A673 (cell line): ENCODE results near the gene SMIM12. TPM values are rescaled to one million over a fixed set of nuclear protein-coding genes. Genes with fewer than 3 reads are reported as not detected.

Experiments used
- BruUV-seq: library from RNA; stranded (reverse); fragments of 400-500 nt; replicated peaks from 2 replicates; lab custom pipeline; 2021; lab: Mats Ljungman, UMichigan
- CTCF ChIA-PET: fragments of 300-600 bp; sonication (Branson Sonifier 250); formaldehyde crosslinking; loops from one replicate; lab custom pipeline; 2022; ENCODE audit warnings: antibody characterized with exemption; lab: Charles Lee
- POLR2A ChIA-PET: fragments of 300-600 bp; sonication (Branson Sonifier 250); formaldehyde crosslinking; loops from one replicate; lab custom pipeline; 2022; ENCODE audit warnings: antibody characterized with exemption; ENCODE audit not compliant: low non-redundant PET; lab: Charles Lee
- DNase-seq: peaks from one replicate; pipeline ENCODE4 v3.0.0-alpha.2; 2015; ENCODE audit warnings: low spot score
- H3K27ac ChIP-seq: fragments of 200-600 bp; sonication (generic); 2 replicates; pipeline ENCODE4 v1.5.1; 2016; ENCODE audit warnings: mixed run types, low read depth, mild to moderate bottlenecking, mixed read lengths, antibody characterized with exemption, low read length; ENCODE audit not compliant: poor library complexity, severe bottlenecking
- H3K27me3 ChIP-seq: fragments of 200-600 bp; sonication (generic); replicated peaks from 2 replicates; pipeline ENCODE4 v1.6.1; 2017; ENCODE audit warnings: mixed run types, low read depth, mild to moderate bottlenecking, mixed read lengths, antibody characterized with exemption, low read length; ENCODE audit not compliant: insufficient read depth, poor library complexity
- H3K36me3 ChIP-seq: fragments of 200-600 bp; sonication (generic); 2 replicates; pipeline ENCODE4 v1.6.1; 2016; ENCODE audit warnings: mixed run types, mild to moderate bottlenecking, mixed read lengths, antibody characterized with exemption, low read length; ENCODE audit not compliant: insufficient read depth, poor library complexity, severe bottlenecking
- H3K4me1 ChIP-seq: fragments of 200-600 bp; sonication (generic); 2 replicates; pipeline ENCODE4 v1.6.1; 2017; ENCODE audit warnings: mixed run types, mild to moderate bottlenecking, mixed read lengths, antibody characterized with exemption, low read length; ENCODE audit not compliant: insufficient read depth, poor library complexity, severe bottlenecking
- H3K4me3 ChIP-seq: fragments of 200-600 bp; sonication (generic); 2 replicates; pipeline ENCODE4 v1.5.1; 2016; ENCODE audit warnings: low read depth, mixed run types, mild to moderate bottlenecking, mixed read lengths, low read length; ENCODE audit not compliant: poor library complexity, severe bottlenecking
- H3K9me3 ChIP-seq: fragments of 200-600 bp; sonication (generic); 2 replicates; pipeline ENCODE4 v1.6.1; 2016; ENCODE audit warnings: mixed run types, low read depth, mild to moderate bottlenecking, mixed read lengths, antibody characterized with exemption, low read length; ENCODE audit not compliant: poor library complexity, severe bottlenecking
- EZH2 ChIP-seq: fragments of 200-600 bp; sonication (generic); IDR thresholded peaks from 2 replicates; pipeline ENCODE4 v1.6.1; 2017; ENCODE audit warnings: borderline replicate concordance, low read depth, mild to moderate bottlenecking, mixed read lengths, antibody characterized with exemption, low read length; ENCODE audit not compliant: poor library complexity, severe bottlenecking
- intact Hi-C: fragments of 100-400 bp; cut with micrococcal nuclease; formaldehyde crosslinking; loops from one replicate; pipeline ENCODE4 v1.10.0; 2022; ENCODE audit not compliant: unreplicated experiment
- total RNA-seq: library from RNA; stranded (reverse); gene quantifications from 2 replicates; pipeline ENCODE4 v1.2.3, GENCODE V29; 2021
- TF ChIP-seq, protein P1 (sequence below): fragments of 300-800, 200-600 bp; sonication (generic); conservative IDR thresholded peaks from 2 replicates; pipeline ENCODE4 v1.5.1; 2017; ENCODE audit warnings: low read depth, mild to moderate bottlenecking, antibody characterized with exemption, low read length, moderate library complexity, mixed read lengths

SMIM12 gene
- total RNA-seq, 1 experiment from 2014 or later: 37.5 TPM

DNA sequence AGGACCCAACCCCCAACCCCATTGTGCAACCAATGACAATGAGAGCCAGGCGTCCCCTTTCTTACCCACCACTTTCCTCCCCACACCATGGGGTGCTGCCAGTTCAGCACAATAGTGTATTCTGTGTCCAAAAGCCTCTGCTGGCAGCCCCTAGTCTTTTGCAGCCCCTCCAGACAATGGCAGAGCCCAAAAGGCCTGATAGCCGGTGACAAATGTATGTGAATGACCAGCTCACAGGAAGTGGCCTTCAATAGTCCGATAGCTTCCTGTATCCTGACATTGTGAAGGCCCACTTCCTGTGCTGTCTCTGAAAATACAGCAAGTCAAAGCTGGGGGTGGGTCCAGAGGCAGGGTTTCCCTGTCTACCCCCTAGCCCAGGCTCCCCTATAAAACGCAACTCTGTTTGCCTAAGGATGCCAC, 16.6 kb downstream of the SMIM12 start:
- H3K4me1 ChIP-seq: no peaks in the 10 kb centered on the region
- ChIA-PET CTCF (no interaction called here), POLR2A (no interaction called here)
- DNase-seq: no peak
- intact Hi-C loops: no loop called here
- no peak overlapping the region for H3K4me3 ChIP-seq
- no peaks in the 10 kb centered on the region for H3K27me3 ChIP-seq
- TF ChIP-seq, protein P1, sequence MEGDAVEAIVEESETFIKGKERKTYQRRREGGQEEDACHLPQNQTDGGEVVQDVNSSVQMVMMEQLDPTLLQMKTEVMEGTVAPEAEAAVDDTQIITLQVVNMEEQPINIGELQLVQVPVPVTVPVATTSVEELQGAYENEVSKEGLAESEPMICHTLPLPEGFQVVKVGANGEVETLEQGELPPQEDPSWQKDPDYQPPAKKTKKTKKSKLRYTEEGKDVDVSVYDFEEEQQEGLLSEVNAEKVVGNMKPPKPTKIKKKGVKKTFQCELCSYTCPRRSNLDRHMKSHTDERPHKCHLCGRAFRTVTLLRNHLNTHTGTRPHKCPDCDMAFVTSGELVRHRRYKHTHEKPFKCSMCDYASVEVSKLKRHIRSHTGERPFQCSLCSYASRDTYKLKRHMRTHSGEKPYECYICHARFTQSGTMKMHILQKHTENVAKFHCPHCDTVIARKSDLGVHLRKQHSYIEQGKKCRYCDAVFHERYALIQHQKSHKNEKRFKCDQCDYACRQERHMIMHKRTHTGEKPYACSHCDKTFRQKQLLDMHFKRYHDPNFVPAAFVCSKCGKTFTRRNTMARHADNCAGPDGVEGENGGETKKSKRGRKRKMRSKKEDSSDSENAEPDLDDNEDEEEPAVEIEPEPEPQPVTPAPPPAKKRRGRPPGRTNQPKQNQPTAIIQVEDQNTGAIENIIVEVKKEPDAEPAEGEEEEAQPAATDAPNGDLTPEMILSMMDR: no peak
- TF ChIP-seq EZH2: no peak
- BruUV-seq: no TSS peak
- no peaks in the 10 kb centered on the region for H3K36me3 ChIP-seq
- H3K27ac ChIP-seq: no peak overlapping the region
- H3K9me3 ChIP-seq: no peaks in the 10 kb centered on the region

GRCh38 chr1:34842073-34842472, 17.5 kb downstream of the SMIM12 start:
- ChIA-PET CTCF (no interaction called here), POLR2A (no interaction called here)
- no TSS peak for BruUV-seq
- H3K27me3 ChIP-seq: no peaks in the 10 kb centered on the region
- no peaks in the 10 kb centered on the region for H3K36me3 ChIP-seq
- TF ChIP-seq EZH2: no peak
- TF ChIP-seq, protein P1: no peak
- intact Hi-C loops: no loop called here
- no peak overlapping the region for H3K27ac ChIP-seq
- DNase-seq: no peak
- no peaks in the 10 kb centered on the region for H3K9me3 ChIP-seq
- no peaks in the 10 kb centered on the region for H3K4me1 ChIP-seq
- no peak overlapping the region for H3K4me3 ChIP-seq

DNA sequence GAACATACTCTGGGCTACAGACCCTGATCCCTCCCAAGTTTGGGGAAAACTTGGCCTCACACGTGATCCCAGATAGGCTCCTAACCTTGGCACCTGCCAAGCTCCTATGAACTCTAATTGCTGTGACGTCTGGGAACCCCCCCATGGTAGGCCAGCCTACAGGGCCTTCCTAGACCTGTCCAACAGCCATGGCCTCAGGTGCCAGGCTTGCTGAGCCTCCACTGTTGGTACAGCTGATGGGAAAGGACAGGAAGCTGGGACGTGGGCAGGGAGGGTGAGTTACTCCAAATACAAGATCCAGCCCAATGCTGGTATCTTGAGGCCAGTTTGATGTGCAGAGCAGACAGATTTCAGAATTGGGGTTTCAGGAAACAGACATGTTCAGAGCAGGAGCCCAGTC, 19.1 kb downstream of the SMIM12 start:
- BruUV-seq: no TSS peak
- TF ChIP-seq EZH2: no peak
- TF ChIP-seq, protein P1: no peak
- Histone ChIP-seq H3K4me3 (no peak overlapping the region), H3K4me1 (no peaks in the 10 kb centered on the region), H3K9me3 (no peaks in the 10 kb centered on the region), H3K27me3 (no peaks in the 10 kb centered on the region), H3K36me3 (no peaks in the 10 kb centered on the region), H3K27ac (no peak overlapping the region)
- intact Hi-C loops: no loop called here
- no peak for DNase-seq
- POLR2A ChIA-PET: no interaction called here
- CTCF ChIA-PET: no interaction called here
